Panc1 (cell line): ENCODE results near the gene UBE3B. TPM values are rescaled to one million over a fixed set of nuclear protein-coding genes. Genes with fewer than 3 reads are reported as not detected.

Experiments
- ATAC-seq: fragments of 200-7000 bp; cut with Tn5 transposase; 2 replicates; pipeline ENCODE4 v1.9.1; 2020; ENCODE audit warnings: mild to moderate bottlenecking, moderate library complexity
- BruUV-seq: library from RNA; stranded (reverse); fragments of 400-500 nt; replicated peaks from 2 replicates; lab custom pipeline; 2021; lab: Mats Ljungman, UMichigan
- CTCF ChIA-PET: fragments of 300-600 bp; sonication (Branson Sonifier 250); formaldehyde crosslinking; loops from one replicate; lab custom pipeline; 2022; ENCODE audit warnings: antibody characterized with exemption; lab: Charles Lee
- POLR2A ChIA-PET: fragments of 300-600 bp; sonication (Branson Sonifier 250); formaldehyde crosslinking; loops from one replicate; lab custom pipeline; 2022; ENCODE audit warnings: antibody characterized with exemption; lab: Charles Lee
- DNase-seq: peaks from one replicate; pipeline ENCODE4 v3.0.0-alpha.2; 2010; ENCODE audit warnings: low read depth, low spot score
- H3K27ac ChIP-seq: 2 replicates; pipeline ENCODE4 v1.5.1; 2011; ENCODE audit warnings: mild to moderate bottlenecking, low read length, inconsistent platforms
- H3K27me3 ChIP-seq: fragments of 200-500 bp; sonication (Bioruptor generic); 2 replicates; pipeline ENCODE4 v1.6.0; 2014; ENCODE audit warnings: low read length, inconsistent platforms; ENCODE audit not compliant: control insufficient read depth, insufficient read depth
- H3K36me3 ChIP-seq: fragments of 200-500 bp; sonication (Bioruptor generic); 2 replicates; pipeline ENCODE4 v1.5.1; 2014; ENCODE audit warnings: inconsistent platforms, mild to moderate bottlenecking, low read length, moderate library complexity; ENCODE audit not compliant: control insufficient read depth, insufficient read depth
- H3K4me1 ChIP-seq: 2 replicates; pipeline ENCODE4 v1.5.1; 2011; ENCODE audit warnings: inconsistent platforms, mild to moderate bottlenecking, low read length, moderate library complexity; ENCODE audit not compliant: control insufficient read depth, insufficient read depth
- H3K4me3 ChIP-seq, 2 experiments: 2 replicates each; pipeline ENCODE4 v1.5.1; 2011 to 2012; ENCODE audit warnings: low read depth in 2 of 2, low read length in 2 of 2, mild to moderate bottlenecking in 2 of 2, inconsistent platforms in 1 of 2, moderate library complexity in 1 of 2
- H3K9me3 ChIP-seq: fragments of 200-500 bp; sonication (Bioruptor generic); 2 replicates; pipeline ENCODE4 v1.5.1; 2014; ENCODE audit warnings: low read depth, mild to moderate bottlenecking, inconsistent platforms, low read length, moderate library complexity; ENCODE audit not compliant: control insufficient read depth, insufficient read depth
- POLR2AphosphoS5 ChIP-seq: IDR thresholded peaks from 2 replicates; pipeline ENCODE4 v1.6.1; 2012; ENCODE audit warnings: mild to moderate bottlenecking, low read depth, low read length, moderate library complexity
- SIN3A ChIP-seq: IDR thresholded peaks from 2 replicates; pipeline ENCODE4 v1.6.1; 2012; ENCODE audit warnings: low read depth, mild to moderate bottlenecking, low read length, moderate library complexity, borderline replicate concordance; ENCODE audit not compliant: insufficient read depth
- TCF7L2 ChIP-seq: IDR thresholded peaks from 2 replicates; pipeline ENCODE4 v1.6.1; 2011; ENCODE audit warnings: mild to moderate bottlenecking, low read depth, low read length, inconsistent platforms
- in situ Hi-C: cut with HindIII; loops from 2 replicates; pipeline ENCODE4 v1.10.0; 2016; ENCODE audit warnings: low sequenced_read_pairs, low pct_unique_long_range_greater_than_20kb
- intact Hi-C: fragments of 100-400 bp; cut with micrococcal nuclease; formaldehyde crosslinking; loops from one replicate; pipeline ENCODE4 v1.10.0; 2022; ENCODE audit not compliant: unreplicated experiment
- total RNA-seq: library from RNA; stranded (reverse); gene quantifications from one replicate; pipeline ENCODE4 v1.2.1, GENCODE V29; 2021; ENCODE audit not compliant: unreplicated experiment
- TF ChIP-seq, protein P1 (sequence below), 2 experiments: IDR thresholded peaks; 2 replicates each; pipeline ENCODE4 v1.6.1; 2011 to 2012; ENCODE audit warnings: low read depth in 2 of 2, control low read depth in 1 of 2, low read length in 1 of 2, mild to moderate bottlenecking in 1 of 2, moderate library complexity in 1 of 2; ENCODE audit not compliant: insufficient read depth in 1 of 2
- TF ChIP-seq, protein P2 (sequence below): fragments of 450-650 bp; IDR thresholded peaks from 2 replicates; pipeline ENCODE4 v1.5.1; 2017; ENCODE audit warnings: mild to moderate bottlenecking

Gene UBE3B
- total RNA-seq, 1 experiment from 2014 or later, result 38.9 TPM

- no TSS peak for BruUV-seq
- Histone ChIP-seq H3K4me1 (no peaks in the 10 kb centered on the region), H3K4me3 (no peak overlapping the region), H3K27ac (no peak overlapping the region), H3K9me3 (no peaks in the 10 kb centered on the region), H3K27me3 (no peaks in the 10 kb centered on the region), H3K36me3 (no peaks in the 10 kb centered on the region)
- in situ Hi-C loops, result no loop called here
- intact Hi-C loops, result loop anchor here (10.0 kb wide), 1 partner anchor 345 kb away; no protein-coding TSS in a partner anchor
- ChIA-PET CTCF (interaction anchor here (0.7 kb wide), 1 partner anchor 205 kb away, joined by 6 read pairs; no protein-coding TSS in a partner anchor), POLR2A (no interaction called here)
- DNase-seq (no peak), ATAC-seq (no peak)
- no peak for TF ChIP-seq POLR2AphosphoS5
- TF ChIP-seq SIN3A, result no peak
- TF ChIP-seq, protein P1, sequence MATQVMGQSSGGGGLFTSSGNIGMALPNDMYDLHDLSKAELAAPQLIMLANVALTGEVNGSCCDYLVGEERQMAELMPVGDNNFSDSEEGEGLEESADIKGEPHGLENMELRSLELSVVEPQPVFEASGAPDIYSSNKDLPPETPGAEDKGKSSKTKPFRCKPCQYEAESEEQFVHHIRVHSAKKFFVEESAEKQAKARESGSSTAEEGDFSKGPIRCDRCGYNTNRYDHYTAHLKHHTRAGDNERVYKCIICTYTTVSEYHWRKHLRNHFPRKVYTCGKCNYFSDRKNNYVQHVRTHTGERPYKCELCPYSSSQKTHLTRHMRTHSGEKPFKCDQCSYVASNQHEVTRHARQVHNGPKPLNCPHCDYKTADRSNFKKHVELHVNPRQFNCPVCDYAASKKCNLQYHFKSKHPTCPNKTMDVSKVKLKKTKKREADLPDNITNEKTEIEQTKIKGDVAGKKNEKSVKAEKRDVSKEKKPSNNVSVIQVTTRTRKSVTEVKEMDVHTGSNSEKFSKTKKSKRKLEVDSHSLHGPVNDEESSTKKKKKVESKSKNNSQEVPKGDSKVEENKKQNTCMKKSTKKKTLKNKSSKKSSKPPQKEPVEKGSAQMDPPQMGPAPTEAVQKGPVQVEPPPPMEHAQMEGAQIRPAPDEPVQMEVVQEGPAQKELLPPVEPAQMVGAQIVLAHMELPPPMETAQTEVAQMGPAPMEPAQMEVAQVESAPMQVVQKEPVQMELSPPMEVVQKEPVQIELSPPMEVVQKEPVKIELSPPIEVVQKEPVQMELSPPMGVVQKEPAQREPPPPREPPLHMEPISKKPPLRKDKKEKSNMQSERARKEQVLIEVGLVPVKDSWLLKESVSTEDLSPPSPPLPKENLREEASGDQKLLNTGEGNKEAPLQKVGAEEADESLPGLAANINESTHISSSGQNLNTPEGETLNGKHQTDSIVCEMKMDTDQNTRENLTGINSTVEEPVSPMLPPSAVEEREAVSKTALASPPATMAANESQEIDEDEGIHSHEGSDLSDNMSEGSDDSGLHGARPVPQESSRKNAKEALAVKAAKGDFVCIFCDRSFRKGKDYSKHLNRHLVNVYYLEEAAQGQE (IDR thresholded peaks at IDR 0.05; ENCODE audit: insufficient read depth in 1 of 2, low read depth in 2 of 2, low read length in 1 of 2), result no peak
- TF ChIP-seq, protein P2, sequence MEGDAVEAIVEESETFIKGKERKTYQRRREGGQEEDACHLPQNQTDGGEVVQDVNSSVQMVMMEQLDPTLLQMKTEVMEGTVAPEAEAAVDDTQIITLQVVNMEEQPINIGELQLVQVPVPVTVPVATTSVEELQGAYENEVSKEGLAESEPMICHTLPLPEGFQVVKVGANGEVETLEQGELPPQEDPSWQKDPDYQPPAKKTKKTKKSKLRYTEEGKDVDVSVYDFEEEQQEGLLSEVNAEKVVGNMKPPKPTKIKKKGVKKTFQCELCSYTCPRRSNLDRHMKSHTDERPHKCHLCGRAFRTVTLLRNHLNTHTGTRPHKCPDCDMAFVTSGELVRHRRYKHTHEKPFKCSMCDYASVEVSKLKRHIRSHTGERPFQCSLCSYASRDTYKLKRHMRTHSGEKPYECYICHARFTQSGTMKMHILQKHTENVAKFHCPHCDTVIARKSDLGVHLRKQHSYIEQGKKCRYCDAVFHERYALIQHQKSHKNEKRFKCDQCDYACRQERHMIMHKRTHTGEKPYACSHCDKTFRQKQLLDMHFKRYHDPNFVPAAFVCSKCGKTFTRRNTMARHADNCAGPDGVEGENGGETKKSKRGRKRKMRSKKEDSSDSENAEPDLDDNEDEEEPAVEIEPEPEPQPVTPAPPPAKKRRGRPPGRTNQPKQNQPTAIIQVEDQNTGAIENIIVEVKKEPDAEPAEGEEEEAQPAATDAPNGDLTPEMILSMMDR, result no peak
- TF ChIP-seq TCF7L2, result no peak
These were observed 47.2 kb upstream of the UBE3B start for GRCh38 chr12:109430244-109430643.

DNA sequence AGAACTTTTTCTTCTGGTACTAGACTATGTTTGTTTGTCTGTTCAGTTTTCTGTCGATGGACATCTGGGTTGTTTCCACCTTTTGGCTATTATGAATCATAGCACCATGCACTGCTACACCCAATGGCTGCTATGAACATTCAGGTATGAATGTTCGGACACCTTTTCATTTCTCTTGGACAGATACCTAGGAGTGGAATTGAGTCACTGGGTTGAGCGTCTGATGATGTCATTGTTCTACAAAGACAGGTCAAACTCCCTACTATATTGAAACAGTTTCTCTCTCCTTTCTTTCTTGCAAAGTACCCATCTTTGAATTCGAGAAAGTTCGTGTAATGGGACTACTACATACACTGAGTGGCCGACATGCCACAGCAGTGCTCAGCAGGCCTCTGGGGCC, 45.0 kb upstream of the UBE3B start:
- ATAC-seq (no peak), DNase-seq (no peak)
- H3K27ac ChIP-seq, result no peak overlapping the region
- no peak for TF ChIP-seq TCF7L2
- TF ChIP-seq, protein P1 (IDR thresholded peaks at IDR 0.05; ENCODE audit: insufficient read depth in 1 of 2, low read depth in 2 of 2, low read length in 1 of 2), result no peak
- no peaks in the 10 kb centered on the region for H3K36me3 ChIP-seq
- no peaks in the 10 kb centered on the region for H3K9me3 ChIP-seq
- intact Hi-C loops (loop anchor here (10.0 kb wide), 1 partner anchor 342 kb away; no protein-coding TSS in a partner anchor), in situ Hi-C loops (no loop called here)
- BruUV-seq, result no TSS peak
- no peaks in the 10 kb centered on the region for H3K27me3 ChIP-seq
- no peaks in the 10 kb centered on the region for H3K4me1 ChIP-seq
- H3K4me3 ChIP-seq, result no peak overlapping the region
- ChIA-PET CTCF (interaction anchor here (0.9 to 1.3 kb wide), 5 partner anchors 10 to 118 kb away, joined by 3 to 5 read pairs (median 3); no protein-coding TSS in a partner anchor), POLR2A (no interaction called here)
